Neuronal stem cell (in vitro differentiated cells): ENCODE results near the gene MICAL3.

Experiments
- DNase-seq: peaks from one replicate; pipeline ENCODE4 v3.0.0-alpha.2; 2013; ENCODE audit warnings: low spot score
- H2AFZ ChIP-seq: one replicate; pipeline ENCODE4 v1.6.1; 2013; ENCODE audit warnings: mild to moderate bottlenecking, low read length, inconsistent platforms
- H2AK5ac ChIP-seq: 2 replicates; pipeline ENCODE4 v1.6.1; 2013; ENCODE audit warnings: low read depth, mild to moderate bottlenecking, inconsistent platforms, low read length, moderate library complexity, mixed read lengths
- H2BK120ac ChIP-seq: 2 replicates; pipeline ENCODE4 v1.6.1; 2013; ENCODE audit warnings: low read depth, mild to moderate bottlenecking, inconsistent platforms, low read length, moderate library complexity, mixed read lengths
- H2BK12ac ChIP-seq: one replicate; pipeline ENCODE4 v1.6.1; 2013; ENCODE audit warnings: low read length, inconsistent platforms
- H2BK15ac ChIP-seq: 2 replicates; pipeline ENCODE4 v1.6.1; 2013; ENCODE audit warnings: mild to moderate bottlenecking, low read length, inconsistent platforms, mixed read lengths
- H2BK5ac ChIP-seq: one replicate; pipeline ENCODE4 v1.6.1; 2013; ENCODE audit warnings: inconsistent platforms, mild to moderate bottlenecking, low read length, moderate library complexity
- H3K14ac ChIP-seq: one replicate; pipeline ENCODE4 v1.6.1; 2013; ENCODE audit warnings: low read length, inconsistent platforms
- H3K18ac ChIP-seq: 2 replicates; pipeline ENCODE4 v1.6.1; 2013; ENCODE audit warnings: low read length, inconsistent platforms
- H3K23ac ChIP-seq: 2 replicates; pipeline ENCODE4 v1.6.1; 2013; ENCODE audit warnings: low read depth, mild to moderate bottlenecking, mixed read lengths, low read length, inconsistent platforms; ENCODE audit not compliant: poor library complexity
- H3K27ac ChIP-seq: replicated peaks from 3 replicates; pipeline ENCODE4 v1.5.1; 2013; ENCODE audit warnings: low read length, inconsistent platforms
- H3K27me3 ChIP-seq, 3 experiments: 2 replicates each; pipeline ENCODE4 v1.6.1; 2013; ENCODE audit warnings: low read length in 3 of 3, mild to moderate bottlenecking in 2 of 3, inconsistent platforms in 1 of 3, low read depth in 1 of 3, mixed read lengths in 1 of 3, moderate library complexity in 1 of 3; ENCODE audit not compliant: control insufficient read depth in 3 of 3, insufficient read depth in 3 of 3
- H3K36me3 ChIP-seq, 2 donors: replicated peaks in 1 of 2; 2 replicates each; pipeline ENCODE4 v1.6.1; 2013; ENCODE audit warnings: low read length in 2 of 2; ENCODE audit not compliant: control insufficient read depth in 2 of 2, insufficient read depth in 2 of 2
- H3K4ac ChIP-seq: 2 replicates; pipeline ENCODE4 v1.6.1; 2013; ENCODE audit warnings: inconsistent platforms, mild to moderate bottlenecking, low read length, moderate library complexity
- H3K4me1 ChIP-seq, 2 donors: 1 replicate in 1 of 2; 2 replicates in 1 of 2; pipeline ENCODE4 v1.6.1; 2013; ENCODE audit warnings: low read length in 2 of 2, low read depth in 1 of 2; ENCODE audit not compliant: control insufficient read depth in 2 of 2, insufficient read depth in 1 of 2
- H3K4me2 ChIP-seq: one replicate; pipeline ENCODE4 v1.6.1; 2013; ENCODE audit warnings: mild to moderate bottlenecking, low read length, inconsistent platforms; ENCODE audit not compliant: insufficient read depth, poor library complexity, severe bottlenecking
- H3K4me3 ChIP-seq, 2 donors: 2 replicates each; pipeline ENCODE4 v1.5.1; 2013; ENCODE audit warnings: low read length in 2 of 2, mild to moderate bottlenecking in 2 of 2, inconsistent platforms in 1 of 2, moderate library complexity in 1 of 2
- H3K79me1 ChIP-seq: one replicate; pipeline ENCODE4 v1.6.1; 2013; ENCODE audit warnings: low read depth, mild to moderate bottlenecking, inconsistent platforms, low read length, moderate library complexity
- H3K9ac ChIP-seq: one replicate; pipeline ENCODE4 v1.6.1; 2013; ENCODE audit warnings: mild to moderate bottlenecking, low read depth, low read length, inconsistent platforms; ENCODE audit not compliant: poor library complexity
- H3K9me3 ChIP-seq, 2 donors: replicated peaks in 1 of 2; 2 replicates each; pipeline versions ENCODE3 to v1.6.1; 2013; ENCODE audit warnings: low read length in 2 of 2, mild to moderate bottlenecking in 2 of 2, inconsistent platforms in 1 of 2, low read depth in 1 of 2, mixed read lengths in 1 of 2, moderate library complexity in 1 of 2; ENCODE audit not compliant: control insufficient read depth in 2 of 2, insufficient read depth in 1 of 2
- H4K8ac ChIP-seq: one replicate; pipeline ENCODE4 v1.6.1; 2013; ENCODE audit warnings: low read depth, mild to moderate bottlenecking, inconsistent platforms, low read length, moderate library complexity
- H4K91ac ChIP-seq: one replicate; pipeline ENCODE4 v1.6.1; 2013; ENCODE audit warnings: low read length, low read depth, mild to moderate bottlenecking, inconsistent platforms; ENCODE audit not compliant: poor library complexity
- WGBS, 2 donors: extraction: QIAGEN DNeasy Blood & Tissue Kit; methylation state at CpG; one replicate each; pipeline ENCODE4 v1.1.7; 2013; ENCODE audit warnings: missing lambda C conversion rate in 2 of 2, mixed read lengths in 1 of 2; ENCODE audit not compliant: insufficient read length in 2 of 2, insufficient replicate concordance in 1 of 2; ENCODE audit errors: extremely low coverage in 2 of 2; 5-methylcytosine and 5-hydroxymethylcytosine counted together

MICAL3 gene

GRCh38 chr22:17779286-17780115 is 244.9 kb downstream of the MICAL3 start:
- Histone ChIP-seq H3K4me3 (no peak overlapping the region), H3K23ac (peak overlapping the region; percentile 4), H3K36me3 (no peaks in the 10 kb centered on the region), H2BK15ac (peak overlapping the region; percentile 55), H3K9ac (no peak overlapping the region), H4K91ac (no peak overlapping the region), H3K4me2 (no peak overlapping the region), H3K9me3 (peaks cover 3 to 5% of the 10 kb centered on the region in 2 donors), H2BK12ac (peak overlapping the region; percentile 95), H3K18ac (peak overlapping the region; percentile 92), H3K4ac (no peak overlapping the region), H3K14ac (no peak overlapping the region), H3K4me1 (peaks cover 10 to 11% of the 10 kb centered on the region in 2 donors), H2AK5ac (peak overlapping the region; percentile 83), H3K27ac (no peak overlapping the region), H2AFZ (peak overlapping the region; percentile 18), H4K8ac (peak overlapping the region; percentile 77), H3K27me3 (no peaks in the 10 kb centered on the region), H2BK5ac (no peak overlapping the region), H2BK120ac (peak overlapping the region; percentile 12), H3K79me1 (no peaks in the 10 kb centered on the region)
- WGBS, 2 donors, result no CpG with 5 or more reads among the region's 27 CpGs
- DNase-seq, result no peak

DNA sequence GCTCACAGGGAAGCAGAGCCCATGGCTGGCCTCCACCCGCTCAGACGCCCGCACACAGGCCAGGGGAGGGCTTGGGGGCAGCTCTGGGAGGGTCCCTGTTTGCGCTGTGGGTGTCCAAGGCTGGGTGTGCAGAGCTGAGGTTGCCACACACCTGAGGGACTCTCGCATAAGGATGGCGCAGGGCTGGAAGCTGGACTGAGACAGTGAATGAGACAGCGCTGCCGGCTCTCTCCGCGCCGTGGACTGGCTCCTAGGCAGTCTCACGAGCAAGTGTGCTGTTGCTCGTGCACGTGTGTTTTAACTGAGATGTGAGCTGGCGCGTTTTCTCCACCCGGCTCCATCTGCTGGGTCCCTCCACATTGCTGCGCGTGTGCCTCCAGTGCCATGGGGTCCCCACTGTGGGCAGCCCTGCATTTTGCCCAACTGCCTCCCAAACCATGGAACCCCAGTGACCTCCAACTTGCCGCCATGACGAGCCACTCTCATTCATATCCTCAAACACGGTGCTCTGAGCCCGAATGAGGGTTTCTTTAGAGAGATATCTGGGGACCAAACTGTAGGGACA is 245.9 kb downstream of the MICAL3 start:
- H3K4me2 ChIP-seq, result no peak overlapping the region
- no peak overlapping the region for H3K14ac ChIP-seq
- H3K36me3 ChIP-seq, result no peaks in the 10 kb centered on the region
- no peak overlapping the region for H4K91ac ChIP-seq
- no peak overlapping the region for H2BK12ac ChIP-seq
- H3K4me3 ChIP-seq, result no peak overlapping the region
- no peak overlapping the region for H2BK5ac ChIP-seq
- H3K9ac ChIP-seq, result no peak overlapping the region
- WGBS, 2 donors, result no CpG with 5 or more reads among the region's 23 CpGs
- H4K8ac ChIP-seq, result no peak overlapping the region
- H3K9me3 ChIP-seq, result peaks cover 3 to 5% of the 10 kb centered on the region in 2 donors
- peaks cover 10 to 12% of the 10 kb centered on the region in 2 donors for H3K4me1 ChIP-seq
- no peak overlapping the region for H2BK120ac ChIP-seq
- no peak overlapping the region for H3K4ac ChIP-seq
- H3K18ac ChIP-seq, result peak overlapping the region; percentile 65
- H2AFZ ChIP-seq, result no peak overlapping the region
- peak overlapping the region; percentile 74 for H3K23ac ChIP-seq
- H2AK5ac ChIP-seq, result peak overlapping the region; percentile 87
- H2BK15ac ChIP-seq, result peak overlapping the region; percentile 79
- DNase-seq, result no peak
- H3K27ac ChIP-seq, result no peak overlapping the region
- no peaks in the 10 kb centered on the region for H3K79me1 ChIP-seq
- no peaks in the 10 kb centered on the region for H3K27me3 ChIP-seq

- H2BK5ac ChIP-seq, result no peak overlapping the region
- H3K4me3 ChIP-seq, result no peak overlapping the region
- H3K27me3 ChIP-seq, result no peaks in the 10 kb centered on the region
- peaks cover 4% of the 10 kb centered on the region for H3K79me1 ChIP-seq
- no peak overlapping the region for H3K4me2 ChIP-seq
- no peak overlapping the region for H2BK120ac ChIP-seq
- H4K8ac ChIP-seq, result no peak overlapping the region
- no CpG with 5 or more reads among the region's 6 CpGs for WGBS, 2 donors
- no peaks in the 10 kb centered on the region for H3K36me3 ChIP-seq
- H2AK5ac ChIP-seq, result no peak overlapping the region
- H3K4ac ChIP-seq, result no peak overlapping the region
- peak overlapping the region; percentile 73 for H2AFZ ChIP-seq
- H3K4me1 ChIP-seq, result peaks cover 17 to 20% of the 10 kb centered on the region in 2 donors
- H3K9ac ChIP-seq, result no peak overlapping the region
- H3K14ac ChIP-seq, result no peak overlapping the region
- no peak overlapping the region for H3K27ac ChIP-seq
- H4K91ac ChIP-seq, result no peak overlapping the region
- no peak overlapping the region for H3K23ac ChIP-seq
- H3K9me3 ChIP-seq, result peaks cover 3 to 5% of the 10 kb centered on the region in 2 donors
- no peak overlapping the region for H3K18ac ChIP-seq
- H2BK12ac ChIP-seq, result no peak overlapping the region
- no peak overlapping the region for H2BK15ac ChIP-seq
- DNase-seq, result no peak
Measured at GRCh38 chr22:17777717-17778044, 246.7 kb downstream of the MICAL3 start.

GRCh38 chr22:17777005-17777716 is 247.2 kb downstream of the MICAL3 start:
- Histone ChIP-seq H2AFZ (peak overlapping the region; percentile 73), H3K27ac (no peak overlapping the region), H2AK5ac (no peak overlapping the region), H2BK12ac (no peak overlapping the region), H3K18ac (no peak overlapping the region), H3K4me2 (no peak overlapping the region), H3K27me3 (no peaks in the 10 kb centered on the region), H3K9ac (no peak overlapping the region), H3K4ac (no peak overlapping the region), H2BK15ac (no peak overlapping the region), H3K14ac (no peak overlapping the region), H2BK120ac (no peak overlapping the region), H3K36me3 (no peaks in the 10 kb centered on the region), H3K79me1 (peaks cover 4% of the 10 kb centered on the region), H4K91ac (no peak overlapping the region), H3K4me3 (no peak overlapping the region), H2BK5ac (no peak overlapping the region), H4K8ac (no peak overlapping the region), H3K9me3 (peaks cover 2 to 5% of the 10 kb centered on the region in 2 donors), H3K23ac (no peak overlapping the region), H3K4me1 (peaks cover 19 to 23% of the 10 kb centered on the region in 2 donors)
- no peak for DNase-seq
- no CpG with 5 or more reads among the region's 27 CpGs for WGBS, 2 donors
